NCI-H2227 (cell line): ENCODE data around the gene GAD2.
"Not testable (repeated sequence)": the region's sequence is repeated elsewhere in the genome, so short reads cannot be mapped to it uniquely, and the experiment has no call there.

Experiments
- DNase-seq: peaks from one replicate; lab custom pipeline; 2025; ENCODE audit not compliant: unreplicated experiment; lab: John Stamatoyannopoulos, UW

The GAD2 gene

GRCh38 chr10:26314265-26315013 is 97.9 kb downstream of the GAD2 start:
- no peak for DNase-seq

DNA sequence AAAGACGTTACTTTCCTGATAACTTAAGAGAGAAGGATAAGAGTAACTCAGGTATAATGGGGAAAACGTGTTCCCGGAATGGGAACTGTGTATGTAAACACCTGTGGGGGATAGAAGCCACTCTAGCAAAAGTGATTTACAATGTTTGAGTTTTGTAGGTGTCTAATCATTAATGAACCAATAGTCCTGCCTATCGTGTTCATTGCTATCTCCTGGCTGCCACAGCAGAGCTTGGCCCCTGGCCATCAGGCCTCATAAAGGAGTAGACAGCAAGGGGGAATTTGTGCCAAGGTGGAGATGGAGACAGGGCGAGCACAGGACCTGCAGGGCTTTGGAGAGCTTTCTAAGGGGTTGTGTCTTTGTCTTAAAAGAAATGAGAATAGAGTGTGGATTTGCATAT is 102.1 kb downstream of the GAD2 start:
- DNase-seq, result no peak

DNA sequence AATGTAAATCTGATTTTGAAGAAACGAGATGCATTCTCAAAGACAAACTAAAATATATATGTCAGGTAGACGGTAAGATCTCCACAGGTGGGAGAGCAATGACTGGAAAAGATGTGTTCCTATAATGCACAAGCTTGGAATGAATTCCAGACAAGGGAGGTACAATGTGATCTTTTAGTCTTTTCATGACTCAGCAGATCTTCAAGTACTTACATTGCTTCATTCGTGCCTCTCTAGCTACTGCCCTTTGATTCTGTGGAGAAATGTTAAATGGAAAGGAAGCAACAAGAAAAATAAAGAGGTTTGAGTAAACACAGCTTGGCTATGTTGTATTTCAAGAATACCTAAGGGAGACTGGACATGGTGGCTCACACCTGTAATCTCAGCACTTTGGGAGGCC is 106.6 kb downstream of the GAD2 start:
- DNase-seq, result no peak

DNA sequence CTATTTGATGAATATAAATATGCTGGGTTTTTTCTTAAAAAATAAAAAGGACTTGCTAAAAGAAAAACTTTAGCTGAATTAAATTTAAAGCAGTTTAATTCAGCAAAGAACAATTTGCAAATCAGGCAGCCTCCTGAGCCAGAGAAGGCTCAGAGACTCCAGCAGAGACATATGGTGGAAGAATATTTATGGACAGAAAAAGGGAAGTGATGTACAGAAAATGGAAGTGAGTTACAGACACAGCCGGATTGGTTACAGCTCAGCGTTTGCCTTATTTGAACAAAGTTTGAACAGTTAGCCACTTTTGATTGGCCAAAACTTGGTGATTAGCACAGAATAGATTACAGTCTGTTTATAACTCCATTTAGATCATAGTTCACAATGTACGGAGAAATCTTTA is 110.3 kb downstream of the GAD2 start:
- DNase-seq, result no peak

GRCh38 chr10:26327811-26328210 is 111.2 kb downstream of the GAD2 start:
- DNase-seq, result no peak

- no peak for DNase-seq
These were observed 114.8 kb downstream of the GAD2 start for GRCh38 chr10:26331371-26331770.

DNA sequence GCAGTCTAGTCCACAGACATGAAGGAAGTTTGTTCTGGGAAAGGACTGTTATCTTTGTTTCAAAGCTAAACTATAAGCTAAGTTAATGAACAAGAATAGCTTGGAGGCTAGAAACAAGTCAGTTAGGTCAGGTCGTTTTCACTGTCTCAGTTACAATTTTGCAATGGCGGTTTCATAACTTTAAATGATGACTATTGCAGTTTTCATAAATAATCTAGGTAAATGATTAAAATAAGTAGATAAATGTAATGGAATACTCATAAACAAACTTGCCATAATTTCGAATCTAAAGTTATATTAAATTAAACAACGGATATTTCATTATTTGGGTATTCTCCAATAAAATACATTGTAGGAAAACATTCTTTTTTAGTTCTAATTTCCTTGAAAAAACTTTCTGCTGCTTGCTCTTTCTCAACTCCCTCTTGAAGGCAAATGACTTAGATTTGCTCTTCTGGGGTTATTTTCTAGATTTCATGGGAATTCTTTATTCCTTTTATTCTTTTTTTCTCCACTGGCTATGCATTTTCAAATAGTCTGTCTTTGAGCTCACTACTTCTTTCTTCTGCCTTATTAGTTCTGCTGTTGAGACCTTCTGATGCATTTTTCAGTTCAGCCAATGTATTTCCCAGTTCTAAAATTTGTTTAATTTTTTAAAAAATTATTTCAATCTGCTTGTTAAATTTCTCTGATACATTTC is 117.8 kb downstream of the GAD2 start:
- peak; percentile 5 for DNase-seq

DNA sequence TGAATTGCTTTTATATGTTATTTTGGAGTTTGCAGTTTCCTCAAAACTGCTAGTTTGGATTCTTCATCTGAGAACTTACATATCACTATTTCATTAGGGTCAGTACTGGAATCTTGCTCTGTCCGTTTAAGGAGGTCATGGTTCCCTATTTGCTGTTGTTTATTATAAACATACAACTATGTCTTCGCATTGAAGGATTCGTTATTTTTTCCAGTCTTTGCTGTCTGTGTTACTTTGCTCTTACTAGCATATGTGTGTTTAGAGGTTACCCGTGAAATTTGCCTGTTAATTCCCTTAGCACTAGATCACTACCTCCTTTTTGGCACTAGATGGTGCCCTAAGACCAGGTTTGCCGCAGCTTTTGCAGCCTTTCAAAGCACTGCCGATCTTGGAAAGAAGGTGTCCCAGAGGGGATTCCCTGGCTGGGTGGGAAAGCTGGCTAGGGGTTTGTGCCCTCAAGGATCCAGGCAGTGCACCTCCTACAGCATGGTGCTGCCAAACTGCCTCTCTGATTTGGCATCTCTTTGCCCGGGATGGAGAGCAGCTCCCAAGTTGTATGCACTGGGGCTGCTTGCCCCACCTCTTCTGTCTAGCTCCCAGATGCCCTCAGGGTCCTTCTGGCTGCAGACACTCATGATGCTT is 118.5 kb downstream of the GAD2 start:
- DNase-seq, result peak; percentile 73

DNA sequence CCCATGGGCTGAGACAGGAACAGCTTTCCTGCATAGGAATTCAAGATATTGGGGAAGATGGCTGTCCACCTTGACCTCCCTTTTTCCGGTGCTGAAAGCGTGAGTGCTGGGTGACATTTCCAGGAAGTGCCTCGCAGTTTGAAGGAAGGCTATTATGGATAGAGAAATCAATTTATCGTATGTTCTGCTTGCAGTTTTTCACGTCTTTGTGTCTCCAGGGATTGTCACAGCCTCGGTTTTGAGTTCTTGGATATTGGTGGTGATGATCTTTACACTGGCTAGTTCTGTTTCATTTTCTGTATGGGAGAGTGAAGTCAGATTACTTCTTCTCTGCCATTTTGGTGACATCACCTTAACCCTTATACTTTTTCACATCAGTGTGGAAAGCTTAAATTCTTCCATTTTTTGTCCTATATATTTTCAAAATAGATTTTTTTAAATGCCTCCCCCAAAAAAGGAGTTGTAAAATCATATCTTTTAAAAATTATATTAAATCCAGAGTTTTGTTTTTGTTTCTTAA is 119.1 kb downstream of the GAD2 start:
- DNase-seq, result no peak

- no peak for DNase-seq
These were observed 120.4 kb downstream of the GAD2 start for GRCh38 chr10:26336979-26337378.

GRCh38 chr10:26341701-26342100 is 125.1 kb downstream of the GAD2 start:
- no peak for DNase-seq

DNA sequence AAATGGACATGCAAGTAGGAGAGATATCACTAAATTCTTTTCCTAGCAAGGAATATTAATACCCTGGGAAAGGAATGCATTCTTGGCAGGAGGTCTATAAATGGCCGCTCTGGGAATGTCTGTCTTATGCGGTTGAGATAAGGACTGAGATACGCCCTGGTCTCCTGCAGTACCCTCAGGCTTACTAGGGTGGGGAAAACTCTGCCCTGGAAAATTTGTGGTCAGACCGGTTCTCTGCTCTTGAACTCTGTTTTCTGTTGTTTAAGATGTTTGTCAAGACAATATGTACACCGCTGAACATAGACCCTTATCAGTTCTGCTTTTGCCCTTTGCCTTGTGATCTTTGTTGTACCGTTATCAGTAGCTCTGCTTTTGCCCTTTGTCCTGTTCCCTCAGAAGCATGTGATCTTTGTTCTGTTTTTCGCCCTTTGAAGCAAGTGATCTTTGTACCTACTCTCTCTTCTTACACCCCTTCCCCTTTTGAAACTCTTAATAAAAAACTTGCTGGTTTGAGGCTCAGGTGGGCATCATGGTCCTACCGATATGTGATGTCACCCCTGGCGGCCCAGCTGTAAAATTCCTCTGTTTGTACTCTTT is 132.3 kb downstream of the GAD2 start:
- not testable (repeated sequence) for DNase-seq
